Renal cortical epithelial cell (primary cell): ENCODE results near the gene PPM1A. TPM values are rescaled to one million over a fixed set of nuclear protein-coding genes. Genes with fewer than 3 reads are reported as not detected.
A peak's percentile ranks its signal among the peaks of the same experiment; 100 is the strongest.

Source experiments
- DNase-seq: peaks from one replicate; pipeline ENCODE4 v3.0.0-alpha.2; 2011; ENCODE audit warnings: low read depth
- total RNA-seq: library from RNA; depleted of rRNA; stranded (reverse); fragments of >200 nt; gene quantifications from 2 replicates; pipeline ENCODE4 v1.2.3, GENCODE V29; 2014

PPM1A gene
- total RNA-seq, 1 donor from 2014 or later: 94.5 TPM

- DNase-seq: peak; percentile 18
Measured at GRCh38 chr14:60226298-60226697, 22.7 kb upstream of the PPM1A start.

DNA sequence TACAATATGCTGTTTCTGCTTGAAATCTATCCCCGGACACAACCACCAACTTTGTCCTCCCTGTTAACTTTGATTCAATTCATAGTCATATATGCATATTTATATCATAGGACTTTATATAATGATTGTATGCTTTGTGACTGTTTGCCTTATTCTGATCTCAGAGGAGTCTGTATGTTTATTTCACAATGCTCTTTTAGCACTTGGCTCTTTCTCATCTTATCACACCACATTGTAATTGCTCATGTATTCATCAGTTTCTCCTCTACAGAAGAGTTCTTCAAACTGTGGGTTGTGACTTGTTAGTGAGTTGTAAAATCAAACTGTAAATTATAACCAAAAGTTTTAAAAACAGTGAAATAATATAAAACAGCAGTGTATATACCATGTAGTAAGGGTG is 21.7 kb upstream of the PPM1A start:
- no peak for DNase-seq

- DNase-seq: no peak
Measured at GRCh38 chr14:60229614-60230013, 19.4 kb upstream of the PPM1A start.

DNA sequence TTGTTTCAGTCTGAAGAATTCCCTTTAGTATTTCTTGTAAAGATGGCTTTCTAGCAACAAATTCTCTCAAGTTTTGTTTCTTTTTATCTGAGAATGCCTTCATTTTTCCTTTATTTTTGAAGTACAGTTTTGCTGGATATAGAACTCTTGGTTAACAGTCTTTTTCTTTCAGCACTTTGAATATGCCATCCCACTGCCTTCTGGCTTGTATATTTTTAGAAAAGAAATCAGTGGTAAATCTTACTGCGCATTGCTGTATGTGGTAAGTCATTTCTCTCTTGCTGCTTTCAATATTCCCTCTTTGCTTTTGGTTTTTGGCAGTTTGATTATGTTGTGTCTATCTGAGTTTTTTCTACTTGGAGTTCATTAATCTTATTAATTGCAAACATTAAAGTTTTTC is 16.8 kb upstream of the PPM1A start:
- DNase-seq: no peak

- DNase-seq: no peak
Measured at GRCh38 chr14:60233251-60233650, 15.8 kb upstream of the PPM1A start.

DNA sequence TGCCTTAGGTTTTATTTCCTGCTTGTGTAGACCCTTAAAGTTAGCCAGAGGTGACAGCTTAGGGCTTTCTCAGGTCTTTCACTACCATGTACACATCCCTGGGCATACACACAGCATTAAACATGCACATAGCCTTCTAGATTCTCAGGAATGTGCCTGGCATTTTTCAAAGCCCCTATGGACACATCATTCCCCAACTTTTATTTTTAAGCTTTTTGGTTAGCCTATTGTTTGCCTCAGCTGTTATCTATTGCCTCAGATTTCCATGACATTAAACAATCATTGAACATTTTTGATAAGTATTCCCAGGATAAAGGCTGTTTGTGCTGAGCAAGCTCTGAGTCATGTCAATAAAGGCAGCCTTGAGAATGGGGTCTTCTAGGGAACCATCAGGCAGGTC is 15.1 kb upstream of the PPM1A start:
- no peak for DNase-seq

DNA sequence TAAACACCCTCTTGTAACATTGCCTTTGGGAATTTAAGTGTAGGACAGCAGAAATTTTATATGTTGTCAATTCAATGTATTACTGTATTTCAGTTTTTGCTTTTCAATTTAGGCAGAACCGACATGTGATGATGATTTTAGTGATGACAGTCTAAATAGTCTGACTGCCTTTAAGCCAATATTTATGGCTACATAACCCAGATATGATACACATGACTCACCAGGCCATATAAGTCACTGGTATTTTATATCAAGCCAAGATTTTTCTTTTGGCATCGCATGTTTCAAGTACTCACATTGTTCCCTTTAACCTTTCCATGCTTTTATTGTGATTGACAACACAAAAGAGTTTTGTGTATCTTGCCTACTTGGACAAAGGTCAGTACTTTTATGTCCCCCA is 13.6 kb upstream of the PPM1A start:
- DNase-seq: no peak

DNA sequence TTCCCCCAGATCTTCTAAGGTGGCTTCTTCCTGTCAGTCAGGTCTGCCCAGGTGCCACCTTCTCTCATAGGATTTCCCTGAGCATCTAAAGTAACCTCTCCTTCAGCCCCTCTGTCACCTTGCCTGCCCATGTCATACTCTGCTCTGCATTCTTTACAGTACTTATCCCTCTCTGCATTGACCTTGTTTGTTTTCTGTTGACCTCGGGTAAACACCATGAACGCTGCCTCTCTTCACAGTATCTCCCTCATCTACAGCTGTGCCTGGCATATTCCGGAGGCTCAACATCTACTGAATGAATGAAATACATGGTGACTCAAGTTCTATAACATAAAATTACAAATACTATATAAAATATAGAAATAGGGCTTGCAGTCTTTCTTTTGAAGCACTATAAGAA is 10.1 kb upstream of the PPM1A start:
- no peak for DNase-seq

DNA sequence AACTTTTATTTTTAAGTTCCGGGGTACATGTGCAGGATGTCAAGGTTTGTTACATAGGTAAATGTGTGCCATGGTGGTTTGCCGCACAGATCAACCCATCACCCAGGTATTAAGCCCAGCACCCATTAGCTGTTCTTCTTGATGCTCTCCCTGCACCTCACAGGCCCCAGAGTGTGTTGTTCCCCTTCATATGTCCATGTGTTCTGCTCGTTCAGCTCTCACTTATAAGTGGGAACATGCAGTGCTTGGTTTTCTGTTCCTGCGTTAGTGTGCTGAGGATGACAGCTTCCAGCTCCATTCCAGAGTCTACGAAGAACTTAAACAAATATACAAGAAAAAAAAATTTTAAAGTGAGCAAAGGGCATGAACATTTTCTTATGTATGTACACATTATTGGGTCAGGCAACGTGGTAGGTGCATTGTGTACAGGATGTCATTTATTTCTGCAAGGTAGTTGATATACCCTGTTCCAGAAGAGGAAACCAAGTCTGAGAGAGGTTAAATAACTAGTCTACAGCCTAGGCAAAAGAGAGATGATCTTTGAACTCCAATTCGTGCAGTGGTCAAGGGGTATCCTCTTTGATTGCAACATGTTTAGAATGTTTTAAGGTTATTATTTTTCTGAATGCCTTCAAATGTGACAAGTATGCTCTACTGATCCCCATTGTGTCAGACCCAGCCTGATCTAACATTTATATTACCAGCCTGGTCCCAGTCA is 8.7 kb upstream of the PPM1A start:
- DNase-seq: no peak

DNA sequence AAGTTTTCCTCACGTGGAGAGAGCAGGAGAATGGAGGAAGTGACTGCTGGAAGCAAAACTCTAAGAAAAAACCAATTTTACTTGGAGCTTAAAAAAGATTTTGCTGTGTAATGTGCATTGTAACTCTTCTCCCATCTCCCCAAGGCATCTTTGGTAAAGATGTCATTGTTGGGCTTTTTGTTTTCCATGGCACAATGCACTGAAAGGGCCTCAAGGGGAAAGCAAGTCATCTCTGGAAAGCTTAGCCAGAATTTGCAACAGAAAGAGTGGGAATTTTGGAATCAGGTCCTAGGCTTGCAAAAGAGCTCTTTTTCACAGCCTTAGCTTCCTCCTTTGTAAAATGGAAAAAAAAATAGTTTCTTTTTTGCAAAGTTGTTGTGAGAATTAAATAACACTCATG is 7.9 kb upstream of the PPM1A start:
- DNase-seq: no peak

- DNase-seq: no peak
Measured at GRCh38 chr14:60242429-60242828, 6.6 kb upstream of the PPM1A start.

- no peak for DNase-seq
Measured at GRCh38 chr14:60245380-60246177, 3.4 kb upstream of the PPM1A start.

DNA sequence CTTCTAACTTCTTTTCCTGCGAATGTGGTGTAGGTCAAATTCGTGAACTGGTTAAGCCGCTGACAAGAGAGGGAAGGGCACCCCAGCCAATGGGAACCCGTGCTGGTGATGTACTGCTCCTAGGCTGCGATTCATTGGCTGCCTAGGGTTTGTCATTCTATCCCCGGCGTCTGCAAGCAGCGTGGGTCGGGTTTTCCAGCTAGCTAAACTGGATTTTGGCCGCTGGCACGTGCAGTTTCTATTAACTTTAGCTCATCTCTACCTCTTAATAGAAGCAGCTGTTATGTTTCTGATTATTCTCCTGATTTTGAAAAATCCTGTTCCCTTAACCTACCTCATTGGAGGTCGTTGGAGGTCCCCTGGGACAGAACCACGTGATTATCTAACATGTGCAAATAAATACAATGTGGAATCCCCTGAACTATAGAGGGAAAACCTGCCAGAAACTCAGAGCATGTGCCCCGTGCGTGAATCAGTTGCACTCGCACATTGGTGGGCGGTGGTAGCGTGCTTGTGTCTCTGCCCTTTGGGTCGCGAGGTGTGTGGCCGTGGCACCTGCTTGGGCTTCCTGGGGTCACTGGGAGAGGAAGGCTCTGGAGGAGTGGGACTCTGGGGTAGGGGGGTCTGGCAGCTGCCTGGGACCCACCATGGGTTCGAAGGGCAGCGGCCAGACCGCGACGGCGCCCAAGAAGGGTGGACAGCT is 876 bp upstream of the PPM1A start:
- DNase-seq: peak; percentile 87

GRCh38 chr14:60249321-60250256 is 568 bp downstream of the PPM1A start:
- DNase-seq: no peak

DNA sequence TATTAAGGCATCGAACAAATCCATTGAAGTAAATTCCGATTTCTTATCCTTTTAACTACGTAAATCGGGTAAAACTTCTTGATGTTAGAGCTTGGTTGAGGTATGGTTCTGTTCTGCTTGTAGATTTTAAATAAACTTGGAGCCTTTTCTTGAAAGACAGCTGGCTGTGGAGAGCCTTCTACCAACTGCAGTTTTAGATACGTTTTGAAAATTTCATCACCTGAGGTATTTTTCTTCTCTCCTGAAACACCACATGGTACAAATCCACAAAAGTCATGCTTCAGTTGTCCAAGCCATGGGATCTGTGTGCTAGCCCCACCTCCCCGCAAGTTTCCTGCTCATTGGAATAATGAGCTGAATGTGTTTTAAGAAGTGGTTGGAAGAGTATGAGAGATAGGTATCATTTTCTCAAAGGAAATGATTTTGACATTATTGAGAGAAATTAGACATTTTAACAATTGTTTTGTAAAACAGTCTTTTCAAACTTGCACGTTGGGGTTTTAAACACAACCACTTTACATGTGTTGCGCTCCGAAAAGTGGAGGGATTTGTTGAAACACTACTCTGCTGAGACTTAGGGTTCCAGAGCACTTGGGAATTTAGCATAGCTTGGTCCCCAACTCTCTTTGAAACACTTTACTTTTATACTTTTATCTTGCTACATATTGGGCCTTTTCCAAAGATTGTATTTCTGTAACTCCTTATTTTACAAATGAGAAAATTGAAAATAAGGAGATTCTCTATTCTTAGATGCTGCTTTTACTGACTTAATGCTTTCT is 1.4 kb downstream of the PPM1A start:
- peak; percentile 90 for DNase-seq

DNA sequence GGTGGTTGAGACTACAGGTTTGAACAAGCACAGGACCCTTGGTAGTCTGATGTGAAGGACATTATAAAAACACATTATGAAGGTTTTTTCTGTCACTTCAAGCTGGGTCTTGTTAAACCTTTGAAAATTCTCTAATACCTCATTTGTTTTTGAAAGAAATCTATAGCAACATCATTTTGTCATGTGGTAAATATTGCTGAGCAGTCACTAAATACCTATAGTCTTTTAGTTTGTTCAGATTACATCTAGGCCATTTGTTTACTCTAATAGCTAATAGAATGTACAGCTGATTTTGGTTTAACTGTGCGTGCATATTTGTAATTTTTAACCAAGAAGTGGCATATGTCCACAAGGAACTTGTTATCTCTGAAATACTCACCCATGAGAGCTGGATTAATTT is 2.9 kb downstream of the PPM1A start:
- no peak for DNase-seq

DNA sequence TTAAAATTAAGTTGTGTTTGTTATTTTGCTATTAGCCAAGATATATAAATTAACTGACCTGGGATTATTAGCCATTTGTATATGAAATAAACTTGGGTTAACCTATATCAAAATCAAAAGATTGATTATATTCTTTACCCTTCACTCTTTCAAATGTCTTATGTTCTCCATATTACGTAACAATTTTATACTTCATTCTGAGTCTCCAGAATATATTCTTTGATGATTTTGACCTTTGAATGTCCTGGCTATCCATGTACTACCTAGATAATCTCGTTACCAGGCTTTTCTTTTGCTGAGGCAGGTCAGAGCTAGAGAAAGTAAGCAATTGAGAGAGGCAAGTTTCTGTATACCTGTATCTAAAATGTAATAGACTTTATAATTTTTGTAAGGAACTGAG is 3.6 kb downstream of the PPM1A start:
- DNase-seq: no peak

GRCh38 chr14:60253649-60254048 is 4.6 kb downstream of the PPM1A start:
- no peak for DNase-seq

GRCh38 chr14:60254176-60254575 is 5.2 kb downstream of the PPM1A start:
- peak; percentile 85 for DNase-seq

- DNase-seq: no peak
Measured at GRCh38 chr14:60257865-60258264, 8.8 kb downstream of the PPM1A start.

GRCh38 chr14:60265163-60265562 is 16.1 kb downstream of the PPM1A start:
- no peak for DNase-seq
